GOT3 (cell line): Measurements from ENCODE around the gene SLC19A1.

Experiments used
- DNase-seq: peaks from one replicate; lab custom pipeline; 2025; ENCODE audit warnings: mixed read lengths; lab: John Stamatoyannopoulos, UW

Gene SLC19A1

GRCh38 chr21:45492765-45493164 lies 49.5 kb downstream of the SLC19A1 start:
- DNase-seq, result no peak

DNA sequence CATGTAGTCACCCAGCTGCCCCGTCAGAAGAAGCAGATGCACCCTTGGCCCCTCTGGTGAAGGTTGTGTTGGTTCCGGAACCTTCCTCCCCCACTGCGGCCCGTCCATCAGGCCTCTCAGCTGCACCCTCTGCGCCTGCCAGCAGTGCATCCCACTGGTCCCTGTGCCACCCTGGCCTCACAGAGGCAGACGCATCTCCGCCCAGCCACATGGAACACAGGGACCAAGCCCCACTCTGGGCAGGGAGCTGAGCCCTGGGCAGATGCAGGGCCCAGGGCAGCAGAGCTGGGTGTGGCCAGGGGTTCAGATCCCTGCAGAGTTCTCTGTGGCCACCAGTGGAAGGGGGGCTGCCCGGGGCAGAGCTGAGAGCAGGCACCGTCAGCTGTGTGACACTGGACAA lies 50.6 kb downstream of the SLC19A1 start:
- DNase-seq, result no peak

- no peak for DNase-seq
Measured at GRCh38 chr21:45491056-45491455, 51.2 kb downstream of the SLC19A1 start.

- DNase-seq, result no peak
Measured at GRCh38 chr21:45490049-45490731, 52.0 kb downstream of the SLC19A1 start.

DNA sequence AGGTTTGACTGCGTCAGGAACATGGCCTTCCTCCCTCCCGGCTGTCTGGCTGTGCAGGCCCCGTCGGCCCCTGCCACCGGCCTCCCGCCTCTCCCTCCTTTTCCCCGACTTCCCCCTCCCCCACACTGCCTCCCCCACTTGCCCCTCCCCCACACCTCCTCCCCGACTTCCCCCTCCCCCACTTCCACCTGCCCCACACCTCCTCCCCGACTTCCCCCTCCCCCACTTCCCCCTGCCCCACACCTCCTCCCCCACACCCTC lies 52.6 kb downstream of the SLC19A1 start:
- no peak for DNase-seq

DNA sequence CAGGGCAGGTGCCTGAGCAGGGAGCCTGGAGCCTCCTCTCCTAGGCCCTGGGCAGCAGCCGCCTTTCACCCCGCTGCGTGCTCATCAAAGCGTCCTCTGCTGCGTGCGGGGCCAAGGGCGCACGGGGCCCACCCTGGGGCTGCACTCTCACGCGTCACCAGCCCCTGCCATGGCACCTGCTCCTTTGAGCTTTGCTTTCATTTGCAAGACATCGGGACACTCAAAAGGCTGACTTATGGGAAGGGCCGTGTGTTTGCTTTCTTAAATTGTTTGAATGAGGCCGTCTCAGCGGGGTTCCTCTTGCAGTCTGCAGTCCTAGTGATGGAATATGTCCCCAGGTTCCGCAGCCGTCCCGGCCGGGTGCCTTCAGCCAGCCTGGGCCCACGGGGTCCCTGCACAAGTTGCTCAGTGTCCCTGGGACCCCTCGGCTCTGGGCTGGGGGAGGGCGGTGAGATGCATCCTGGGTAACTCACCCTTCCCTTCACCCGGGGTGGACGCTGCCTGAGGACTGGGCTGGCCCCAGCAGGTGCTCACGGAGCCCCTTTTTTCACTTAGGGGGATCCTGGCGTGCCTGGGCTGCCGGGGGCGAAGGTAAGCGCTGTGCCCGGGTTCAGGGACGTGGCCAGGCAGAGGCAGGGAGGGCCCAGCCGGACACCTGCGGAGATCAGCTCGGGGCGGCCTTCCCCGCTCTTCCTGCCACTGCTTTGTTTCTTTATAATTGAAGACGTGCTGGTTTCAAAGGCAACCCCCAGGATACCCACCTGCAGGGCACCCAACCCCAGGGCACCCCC lies 53.1 kb downstream of the SLC19A1 start:
- DNase-seq, result no peak

GRCh38 chr21:45487891-45488600 lies 54.2 kb downstream of the SLC19A1 start:
- no peak for DNase-seq

GRCh38 chr21:45487161-45487806 lies 55.0 kb downstream of the SLC19A1 start:
- no peak for DNase-seq

- DNase-seq, result no peak
Measured at GRCh38 chr21:45486443-45487160, 55.6 kb downstream of the SLC19A1 start.

DNA sequence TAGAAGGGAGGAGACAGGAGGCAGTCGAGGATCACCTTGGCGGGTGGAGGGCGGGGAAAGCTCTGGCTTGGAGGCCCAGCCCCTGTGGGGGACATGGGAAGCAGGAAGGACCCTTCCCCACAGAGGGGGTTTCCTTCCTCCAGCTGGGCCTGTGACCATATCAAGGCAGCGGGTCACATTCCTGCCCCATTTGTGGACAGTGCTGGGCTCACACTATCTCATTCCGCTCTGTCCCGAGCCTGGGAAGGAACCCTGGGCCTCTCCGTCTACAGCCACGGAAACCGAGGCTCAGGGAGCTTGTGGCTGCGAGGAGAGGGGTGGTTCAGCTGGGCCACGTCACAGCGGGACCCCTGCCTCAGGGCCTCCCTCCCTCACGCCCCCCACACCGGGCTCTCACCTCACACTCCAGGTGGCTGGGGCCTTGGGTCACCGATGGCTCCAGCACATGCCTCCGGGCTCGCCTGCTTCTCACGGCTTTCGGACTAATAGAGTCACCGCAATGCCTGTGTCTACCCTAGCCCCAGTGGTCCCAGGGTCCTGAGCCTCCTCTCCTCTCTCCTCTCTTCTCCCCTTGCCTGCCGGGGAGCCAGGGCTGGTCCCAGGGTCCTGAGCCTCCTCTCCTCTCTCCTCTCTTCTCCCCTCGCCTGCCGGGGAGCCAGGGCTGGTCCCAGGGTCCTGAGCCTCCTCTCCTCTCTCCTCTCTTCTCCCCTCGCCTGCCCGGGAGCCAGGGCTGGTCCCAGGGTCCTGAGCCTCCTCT lies 56.4 kb downstream of the SLC19A1 start:
- DNase-seq, result no peak

DNA sequence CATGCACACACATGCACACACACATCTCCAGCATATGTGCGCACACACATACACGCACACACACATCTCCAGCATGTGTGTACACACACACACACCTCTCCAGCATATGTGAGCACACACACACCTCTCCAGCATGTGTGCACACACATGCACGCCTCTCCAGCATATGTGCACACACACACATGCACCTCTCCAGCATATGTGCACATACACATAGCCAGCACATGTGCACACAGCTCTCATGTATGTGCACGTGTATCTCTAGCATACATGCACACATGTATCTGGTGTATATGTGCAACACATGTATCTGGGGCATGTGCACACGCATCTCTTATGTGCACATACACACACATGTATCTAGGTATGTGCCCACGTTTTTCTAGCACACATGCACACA lies 57.9 kb downstream of the SLC19A1 start:
- no peak for DNase-seq

GRCh38 chr21:45482899-45483821 lies 59.1 kb downstream of the SLC19A1 start:
- DNase-seq, result no peak

GRCh38 chr21:45481977-45482898 lies 60.0 kb downstream of the SLC19A1 start:
- DNase-seq, result no peak

DNA sequence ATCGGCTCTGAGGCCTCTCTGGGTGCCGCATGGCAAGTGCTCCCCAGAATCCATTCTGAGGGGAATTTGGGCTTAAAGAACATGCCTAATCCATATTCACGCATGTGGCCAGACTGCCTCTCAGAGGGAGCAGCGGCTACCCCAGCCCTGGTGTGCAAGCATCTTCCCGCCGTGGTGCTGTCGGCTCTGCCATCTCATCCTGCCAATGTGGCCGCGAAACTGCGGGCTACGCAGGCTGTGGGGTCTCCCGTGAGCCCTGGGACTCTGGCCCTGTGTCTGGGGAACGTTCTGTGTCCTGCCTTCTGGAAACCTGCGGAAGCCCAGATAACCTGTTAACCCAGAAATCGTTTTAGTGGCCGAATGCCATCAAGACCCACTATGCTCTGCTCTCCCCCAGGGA lies 60.7 kb downstream of the SLC19A1 start:
- no peak for DNase-seq

- no peak for DNase-seq
Measured at GRCh38 chr21:45480701-45481500, 61.3 kb downstream of the SLC19A1 start.

DNA sequence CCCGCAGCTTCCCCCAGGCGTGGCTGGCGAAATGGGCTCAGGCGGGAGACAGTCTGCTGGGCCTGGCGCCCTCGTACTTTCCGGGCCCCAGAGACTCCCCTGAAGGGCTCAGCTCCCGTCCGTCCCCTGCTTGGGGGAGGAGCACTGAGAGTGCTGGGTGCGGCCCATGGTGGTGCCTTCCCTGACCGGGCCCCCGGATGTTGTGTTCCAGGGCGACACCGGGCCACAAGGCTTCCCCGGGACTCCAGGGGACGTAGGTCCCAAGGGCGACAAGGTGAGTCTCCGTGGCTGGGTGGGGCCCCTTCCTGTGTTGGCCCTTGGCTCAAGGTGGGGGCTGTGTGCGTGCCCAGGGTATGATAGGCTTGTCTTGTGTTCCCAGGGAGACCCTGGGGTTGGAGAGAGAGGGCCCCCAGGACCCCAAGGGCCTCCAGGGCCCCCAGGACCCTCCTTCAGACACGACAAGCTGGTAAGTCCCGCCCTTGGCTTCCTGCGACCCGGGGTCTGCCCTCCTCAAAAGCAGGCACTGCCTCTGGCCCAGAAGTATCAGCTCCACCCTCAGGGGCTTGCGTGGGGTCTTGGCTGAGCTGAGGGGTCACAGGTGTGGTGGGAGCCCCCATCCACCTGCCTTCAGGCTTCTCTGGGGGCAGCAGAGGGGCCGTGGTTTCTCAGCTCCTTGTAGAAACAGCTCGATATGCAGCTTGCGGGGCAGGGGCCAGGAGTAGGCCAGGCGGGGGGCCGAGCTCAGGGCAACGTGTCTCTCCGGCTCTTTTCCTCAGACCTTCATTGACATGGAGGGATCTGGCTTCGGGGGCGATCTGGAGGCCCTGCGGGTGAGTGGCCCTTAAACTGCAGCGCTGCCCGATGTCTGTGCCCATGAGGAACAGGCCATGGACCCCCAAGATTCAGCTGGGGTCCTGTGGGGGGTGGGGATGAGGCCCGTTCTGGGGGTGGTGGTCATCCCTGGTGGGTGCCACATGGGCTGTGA lies 62.3 kb downstream of the SLC19A1 start:
- DNase-seq, result no peak
